ENCODE results near the gene PDGFA. TPM values are rescaled to one million over a fixed set of nuclear protein-coding genes. Genes with fewer than 3 reads are reported as not detected.
A peak's percentile ranks its signal among the peaks of the same experiment; 100 is the strongest.

PDGFA gene
- total and polyA plus RNA-seq, 12 donors, result 14.3 to 38.5 (median 24.2) TPM

DNA sequence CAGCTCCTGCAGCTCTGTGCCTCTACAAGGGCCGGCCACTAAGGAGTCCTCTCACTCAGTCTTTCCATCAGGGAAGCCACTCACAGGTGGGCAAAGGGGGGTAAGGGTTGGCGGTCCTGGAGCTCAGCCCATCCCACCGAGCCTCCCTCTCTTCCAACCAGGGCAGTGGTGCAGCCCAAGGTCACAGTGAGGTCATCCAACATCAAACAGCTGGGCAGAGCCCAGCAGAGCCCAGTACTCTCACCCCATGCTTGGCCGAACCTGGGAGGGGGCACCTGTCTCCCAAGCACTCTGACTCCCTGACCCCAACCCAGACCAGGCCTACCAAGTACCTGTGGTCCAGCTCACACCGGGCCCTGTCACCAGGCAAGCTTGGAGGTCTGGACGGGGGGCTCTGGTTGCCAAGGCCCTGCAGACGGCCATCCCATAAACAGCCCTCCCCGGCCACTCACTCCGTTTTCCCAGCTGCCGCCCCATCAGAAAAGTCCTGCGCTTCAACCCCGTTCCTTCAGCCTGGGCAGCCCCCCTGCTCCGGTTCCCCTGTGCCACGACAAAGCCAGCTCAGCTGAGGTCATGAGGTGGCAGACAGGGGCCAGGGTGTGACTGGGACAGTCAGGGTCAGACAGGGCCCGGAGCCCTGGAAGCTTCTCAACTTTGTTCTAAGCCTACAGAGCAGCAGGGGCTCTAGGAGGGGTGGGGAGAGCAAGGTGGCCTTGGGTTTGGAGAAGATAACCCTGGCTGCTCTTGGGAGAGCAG is 27.5 kb downstream of the PDGFA start:
- ATAC-seq, result peak in 2 of 8 donors; percentile 5 to 20
- Histone ChIP-seq H3K27ac (no peak overlapping the region), H3K4me1 (peaks cover 0 to 12% (median 0%) of the 10 kb centered on the region in 9 donors)

DNA sequence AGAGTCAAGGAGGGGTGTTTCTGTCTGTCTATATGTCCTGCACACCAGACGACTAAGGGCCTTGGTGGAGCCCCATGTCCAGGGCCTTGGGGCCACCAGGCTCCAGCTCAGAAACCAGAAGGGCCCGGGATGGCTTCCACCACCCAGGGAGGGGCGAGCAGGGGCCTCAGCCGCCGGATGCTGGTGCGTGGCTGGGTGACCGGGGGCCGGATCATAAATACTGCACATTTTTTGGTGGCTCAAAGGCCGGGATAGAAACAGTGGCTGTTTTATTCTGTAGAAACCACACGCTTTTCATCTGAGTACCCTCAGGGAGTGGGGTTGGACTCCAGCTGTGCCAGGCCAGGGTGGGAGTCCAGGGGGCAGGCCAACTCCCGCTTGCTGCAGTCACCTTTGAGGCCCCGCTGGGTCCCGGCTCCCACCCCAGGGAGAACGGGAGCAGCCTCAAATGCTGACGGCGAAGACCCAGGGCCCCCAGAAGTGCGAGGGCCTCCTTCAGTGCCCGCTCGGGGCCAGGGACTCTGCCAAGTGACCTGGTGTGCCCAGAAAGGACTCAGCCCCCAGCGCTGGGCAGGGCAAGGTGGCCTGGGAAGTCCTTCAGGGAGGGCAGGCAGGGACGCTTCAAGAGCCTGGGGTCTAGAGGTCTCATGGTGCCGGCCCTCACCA is 28.2 kb downstream of the PDGFA start:
- 86 to 93% methylated on average over 22 of the region's 22 CpGs for WGBS, 2 donors
- ATAC-seq, result peak in 2 of 8 donors; percentile 3 to 23
- intact Hi-C loops (cut with DNase I), result loop anchor here in 1 of 10 donors (10.0 kb wide), 1 partner anchor 117 kb away; no protein-coding TSS in a partner anchor
- Histone ChIP-seq H3K27me3 (peaks cover 0 to 4% (median 0%) of the 10 kb centered on the region in 7 donors), H3K4me1 (peaks cover 0 to 12% (median 0%) of the 10 kb centered on the region in 9 donors), H3K9me3 (no peaks in the 10 kb centered on the region), H3K4me3 (no peak overlapping the region), H3K36me3 (peaks cover 0 to 8% (median 0%) of the 10 kb centered on the region in 9 donors), H3K27ac (no peak overlapping the region)
- no peak for TF ChIP-seq CTCF (IDR thresholded peaks at IDR 0.05)
- DNase-seq, result peak in 1 of 2 donors; percentile 3

More for the DNA sequence above, 27.5 kb downstream of the PDGFA start:
- no peak for TF ChIP-seq CTCF (IDR thresholded peaks at IDR 0.05)
- intact Hi-C loops (cut with DNase I), result loop anchor here in 1 of 10 donors (10.0 kb wide), 1 partner anchor 117 kb away; no protein-coding TSS in a partner anchor
- DNase-seq, result peak in 1 of 2 donors; percentile 6
- WGBS, 2 donors, result 76 to 81% methylated on average over 15 of the region's 15 CpGs
- H3K36me3 ChIP-seq, result peaks cover 0 to 15% (median 2%) of the 10 kb centered on the region in 9 donors
- H3K27me3 ChIP-seq, result peaks cover 0 to 4% (median 0%) of the 10 kb centered on the region in 7 donors
- H3K9me3 ChIP-seq, result no peaks in the 10 kb centered on the region
- H3K4me3 ChIP-seq, result no peak overlapping the region

GRCh38 chr7:490461-491291 is 29.0 kb downstream of the PDGFA start:
- WGBS, 2 donors, result 82 to 84% methylated on average over 18 of the region's 18 CpGs
- H3K27me3 ChIP-seq, result peaks cover 0 to 5% (median 0%) of the 10 kb centered on the region in 7 donors
- ATAC-seq (no peak), DNase-seq (peak in 1 of 2 donors; percentile 7)
- no peak overlapping the region for H3K4me3 ChIP-seq
- TF ChIP-seq CTCF (IDR thresholded peaks at IDR 0.05), result no peak
- peaks cover 0 to 2% (median 0%) of the 10 kb centered on the region in 9 donors for H3K36me3 ChIP-seq
- H3K27ac ChIP-seq, result no peak overlapping the region
- no peaks in the 10 kb centered on the region for H3K9me3 ChIP-seq
- peaks cover 0 to 19% (median 0%) of the 10 kb centered on the region in 9 donors for H3K4me1 ChIP-seq
- intact Hi-C loops (cut with DNase I), result loop anchor here in 1 of 10 donors (10.0 kb wide), 1 partner anchor 116 kb away; no protein-coding TSS in a partner anchor
